ENCODE data around the gene BPIFB4. TPM values are rescaled to one million over a fixed set of nuclear protein-coding genes. Genes with fewer than 3 reads are reported as not detected.

The BPIFB4 gene
- total RNA-seq, 1 experiment from 2014 or later, result not detected

- in situ Hi-C loops (cut with HindIII; ENCODE audit: low pct_unique_long_range_greater_than_20kb, low sequenced_read_pairs), result no loop called here
- H3K27ac ChIP-seq (ENCODE audit: low read length), result no peak overlapping the region
- no peak overlapping the region for H3K4me3 ChIP-seq (ENCODE audit: low read depth in 2 of 2, low read length in 2 of 2)
- no peak for DNase-seq (ENCODE audit: low read depth, low spot score)
- H3K9me3 ChIP-seq (ENCODE audit: control insufficient read depth, insufficient read depth, low read depth, low read length), result no peaks in the 10 kb centered on the region
- ATAC-seq, result no peak
- POLR2A ChIA-PET, result no interaction called here
- BruUV-seq (replicated peaks), result no TSS peak
- TF ChIP-seq CTCF (IDR thresholded peaks at IDR 0.05) (no peak), REST (IDR thresholded peaks at IDR 0.05; ENCODE audit: insufficient read depth in 1 of 2, low read depth in 2 of 2, low read length in 1 of 2) (no peak), TCF7L2 (IDR thresholded peaks at IDR 0.05; ENCODE audit: low read depth, low read length) (no peak), SIN3A (IDR thresholded peaks at IDR 0.05; ENCODE audit: borderline replicate concordance, insufficient read depth, low read depth, low read length) (no peak), POLR2AphosphoS5 (IDR thresholded peaks at IDR 0.05; ENCODE audit: low read depth, low read length) (no peak)
- H3K27me3 ChIP-seq (ENCODE audit: control insufficient read depth, insufficient read depth, low read length), result peaks cover 6% of the 10 kb centered on the region; the same call in 1 of the 2 replicates
- H3K4me1 ChIP-seq (ENCODE audit: control insufficient read depth, insufficient read depth, low read length), result no peaks in the 10 kb centered on the region
- intact Hi-C loops (cut with micrococcal nuclease; ENCODE audit: unreplicated experiment), result no loop called here
- CTCF ChIA-PET, result no interaction called here
- H3K36me3 ChIP-seq (ENCODE audit: control insufficient read depth, insufficient read depth, low read length), result no peaks in the 10 kb centered on the region
Observed at GRCh38 chr20:33037456-33037855, 42.0 kb upstream of the BPIFB4 start.

GRCh38 chr20:33038243-33038642, 41.2 kb upstream of the BPIFB4 start:
- H3K4me1 ChIP-seq (ENCODE audit: control insufficient read depth, insufficient read depth, low read length), result no peaks in the 10 kb centered on the region
- DNase-seq (ENCODE audit: low read depth, low spot score) (no peak), ATAC-seq (no peak)
- BruUV-seq (replicated peaks), result no TSS peak
- ChIA-PET CTCF (no interaction called here), POLR2A (interaction anchor here (0.7 kb wide), 1 partner anchor 218 kb away, joined by 3 read pairs; no protein-coding TSS in a partner anchor)
- in situ Hi-C loops (cut with HindIII; ENCODE audit: low pct_unique_long_range_greater_than_20kb, low sequenced_read_pairs) (no loop called here), intact Hi-C loops (cut with micrococcal nuclease; ENCODE audit: unreplicated experiment) (no loop called here)
- no peaks in the 10 kb centered on the region for H3K9me3 ChIP-seq (ENCODE audit: control insufficient read depth, insufficient read depth, low read depth, low read length)
- H3K27ac ChIP-seq (ENCODE audit: low read length), result no peak overlapping the region
- peaks cover 6% of the 10 kb centered on the region; the same call in 1 of the 2 replicates for H3K27me3 ChIP-seq (ENCODE audit: control insufficient read depth, insufficient read depth, low read length)
- no peaks in the 10 kb centered on the region for H3K36me3 ChIP-seq (ENCODE audit: control insufficient read depth, insufficient read depth, low read length)
- no peak overlapping the region for H3K4me3 ChIP-seq (ENCODE audit: low read depth in 2 of 2, low read length in 2 of 2)
- TF ChIP-seq SIN3A (IDR thresholded peaks at IDR 0.05; ENCODE audit: borderline replicate concordance, insufficient read depth, low read depth, low read length) (no peak), POLR2AphosphoS5 (IDR thresholded peaks at IDR 0.05; ENCODE audit: low read depth, low read length) (no peak), REST (IDR thresholded peaks at IDR 0.05; ENCODE audit: insufficient read depth in 1 of 2, low read depth in 2 of 2, low read length in 1 of 2) (no peak), CTCF (IDR thresholded peaks at IDR 0.05) (no peak)
